ENCODE measurements around the gene SNAP47.

The SNAP47 gene

DNA sequence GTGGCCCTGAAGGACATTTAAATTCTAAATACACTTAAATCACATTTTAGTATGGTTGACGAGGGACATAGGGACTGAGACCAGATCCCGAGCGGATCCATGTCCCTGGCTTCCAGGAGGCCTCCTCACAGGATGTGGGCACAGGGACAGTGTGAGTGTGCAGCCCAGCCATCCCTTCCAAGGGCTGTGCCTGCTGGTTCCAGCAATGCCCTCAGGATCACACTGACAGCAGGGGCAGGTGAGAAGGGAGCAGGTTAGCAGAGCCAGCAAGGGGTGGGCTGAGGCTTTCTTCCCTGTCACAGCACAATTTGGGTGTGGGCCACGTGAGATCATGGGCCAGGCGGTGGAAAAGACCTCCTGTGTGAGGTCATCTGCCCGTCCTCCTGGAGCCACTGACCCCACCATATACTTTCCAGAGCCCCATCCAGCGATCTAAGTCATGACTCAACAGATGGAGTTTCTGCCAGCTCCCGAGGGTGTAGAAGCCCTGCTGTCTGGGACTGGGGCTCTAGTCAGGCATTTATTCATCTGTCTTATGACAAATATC is 43.2 kb downstream of the SNAP47 start:
- H3K4me3 Mint-ChIP-seq: no peak overlapping the region
- no peak overlapping the region for H3K27ac Mint-ChIP-seq
- TF ChIP-seq, protein P1, sequence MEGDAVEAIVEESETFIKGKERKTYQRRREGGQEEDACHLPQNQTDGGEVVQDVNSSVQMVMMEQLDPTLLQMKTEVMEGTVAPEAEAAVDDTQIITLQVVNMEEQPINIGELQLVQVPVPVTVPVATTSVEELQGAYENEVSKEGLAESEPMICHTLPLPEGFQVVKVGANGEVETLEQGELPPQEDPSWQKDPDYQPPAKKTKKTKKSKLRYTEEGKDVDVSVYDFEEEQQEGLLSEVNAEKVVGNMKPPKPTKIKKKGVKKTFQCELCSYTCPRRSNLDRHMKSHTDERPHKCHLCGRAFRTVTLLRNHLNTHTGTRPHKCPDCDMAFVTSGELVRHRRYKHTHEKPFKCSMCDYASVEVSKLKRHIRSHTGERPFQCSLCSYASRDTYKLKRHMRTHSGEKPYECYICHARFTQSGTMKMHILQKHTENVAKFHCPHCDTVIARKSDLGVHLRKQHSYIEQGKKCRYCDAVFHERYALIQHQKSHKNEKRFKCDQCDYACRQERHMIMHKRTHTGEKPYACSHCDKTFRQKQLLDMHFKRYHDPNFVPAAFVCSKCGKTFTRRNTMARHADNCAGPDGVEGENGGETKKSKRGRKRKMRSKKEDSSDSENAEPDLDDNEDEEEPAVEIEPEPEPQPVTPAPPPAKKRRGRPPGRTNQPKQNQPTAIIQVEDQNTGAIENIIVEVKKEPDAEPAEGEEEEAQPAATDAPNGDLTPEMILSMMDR (IDR thresholded peaks at IDR 0.05; ENCODE audit: unreplicated experiment in 3 of 3): no peak
- no peaks in the 10 kb centered on the region for H3K27me3 Mint-ChIP-seq (ENCODE audit: low read depth)
- no peaks in the 10 kb centered on the region for H3K9me3 Mint-ChIP-seq
- peaks cover 15% of the 10 kb centered on the region for H3K36me3 Mint-ChIP-seq (ENCODE audit: low read depth)
- H3K4me1 Mint-ChIP-seq: peaks cover 32% of the 10 kb centered on the region

DNA sequence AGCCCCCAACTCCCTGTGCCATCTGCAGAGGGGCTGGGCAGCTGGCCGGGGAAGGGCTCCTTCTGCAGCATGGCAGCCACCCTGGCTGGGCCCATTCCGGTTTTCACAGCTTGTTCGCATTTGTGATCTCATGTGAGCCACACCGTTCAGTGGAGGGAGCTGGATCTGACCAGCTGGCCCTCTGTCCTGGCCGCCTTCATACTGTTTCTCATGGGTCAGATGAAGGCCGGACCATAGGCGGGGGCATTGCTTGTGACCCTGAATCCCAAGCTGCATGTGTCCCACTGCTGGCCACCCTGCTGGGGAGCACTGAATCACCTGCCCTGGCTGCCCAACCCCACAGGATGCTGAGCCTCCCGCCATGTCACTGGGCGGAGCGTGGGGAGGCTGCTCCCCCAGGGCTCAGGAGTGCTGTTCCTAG is 43.8 kb downstream of the SNAP47 start:
- no peaks in the 10 kb centered on the region for H3K9me3 Mint-ChIP-seq
- H3K4me3 Mint-ChIP-seq: no peak overlapping the region
- no peaks in the 10 kb centered on the region for H3K27me3 Mint-ChIP-seq (ENCODE audit: low read depth)
- TF ChIP-seq, protein P1 (IDR thresholded peaks at IDR 0.05; ENCODE audit: unreplicated experiment in 3 of 3): no peak
- H3K4me1 Mint-ChIP-seq: peaks cover 29% of the 10 kb centered on the region
- H3K27ac Mint-ChIP-seq: no peak overlapping the region
- H3K36me3 Mint-ChIP-seq (ENCODE audit: low read depth): peaks cover 16% of the 10 kb centered on the region

DNA sequence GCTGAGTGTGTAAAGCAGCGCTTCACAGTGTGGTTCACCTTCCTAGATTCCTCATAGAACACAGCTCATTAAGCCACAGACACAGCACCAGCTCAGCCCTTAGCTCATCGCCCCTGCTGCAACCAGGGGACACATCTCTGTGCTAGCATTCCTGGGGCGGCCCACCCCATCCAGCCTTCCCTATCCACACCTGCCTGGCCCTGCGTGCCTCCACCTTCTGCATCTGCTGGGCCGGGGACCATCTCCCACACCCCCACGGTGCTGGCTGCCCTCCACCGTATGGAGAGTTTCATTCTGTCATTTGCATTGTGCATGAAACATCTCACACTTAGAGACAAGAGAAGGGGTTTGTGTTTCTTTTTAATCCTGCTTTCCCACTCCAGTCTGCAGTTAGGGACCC is 44.5 kb downstream of the SNAP47 start:
- Mint-ChIP-seq H3K27me3 (ENCODE audit: low read depth) (no peaks in the 10 kb centered on the region), H3K27ac (no peak overlapping the region), H3K9me3 (no peaks in the 10 kb centered on the region), H3K4me1 (peaks cover 23% of the 10 kb centered on the region), H3K4me3 (no peak overlapping the region), H3K36me3 (ENCODE audit: low read depth) (peaks cover 18% of the 10 kb centered on the region)
- TF ChIP-seq, protein P1 (IDR thresholded peaks at IDR 0.05; ENCODE audit: unreplicated experiment in 3 of 3): no peak

DNA sequence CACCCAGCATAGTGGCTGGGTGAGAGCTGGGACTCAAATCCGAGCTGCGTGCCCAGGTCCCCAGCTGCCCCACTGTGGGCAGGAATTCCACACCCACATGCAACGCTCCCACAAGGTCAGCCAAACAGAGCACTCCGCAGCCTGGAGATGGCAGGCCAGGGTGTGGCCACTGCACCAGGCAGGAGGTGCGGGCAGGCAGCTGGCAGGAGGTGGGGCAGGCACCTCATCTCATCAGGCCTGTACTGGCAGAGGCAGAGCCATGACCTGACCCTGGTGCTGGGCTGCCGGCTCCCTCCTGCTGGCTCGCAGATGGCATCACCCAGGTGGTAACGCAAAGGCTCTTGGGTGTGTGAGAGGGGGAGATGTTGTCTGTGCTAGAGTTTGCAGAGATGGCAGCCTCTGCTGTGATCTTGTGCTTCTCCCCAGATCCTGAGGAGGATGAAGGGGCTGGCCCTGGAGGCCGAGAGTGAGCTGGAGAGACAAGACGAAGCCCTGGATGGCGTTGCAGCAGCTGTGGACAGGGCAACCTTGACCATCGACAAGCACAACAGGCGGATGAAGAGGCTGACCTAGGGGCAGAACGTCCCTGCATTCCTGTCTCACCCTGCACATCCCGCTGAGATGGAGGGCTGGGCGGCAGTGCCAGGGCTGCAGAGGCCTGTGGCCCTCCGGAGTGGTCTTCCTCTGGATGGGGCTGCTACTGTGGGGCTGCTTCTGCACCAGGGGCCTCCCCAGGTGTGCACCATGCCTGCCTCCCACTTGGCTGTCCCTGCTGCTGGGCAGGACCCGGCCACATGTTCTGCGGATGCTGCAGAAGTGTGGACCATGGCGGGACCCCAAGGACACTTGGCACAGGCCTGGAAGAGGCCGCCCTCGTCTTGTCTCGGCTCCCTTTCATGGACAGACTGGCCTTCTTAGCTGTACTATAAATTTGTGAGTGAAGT is 45.1 kb downstream of the SNAP47 start:
- TF ChIP-seq, protein P1 (IDR thresholded peaks at IDR 0.05; ENCODE audit: unreplicated experiment in 3 of 3): no peak
- Mint-ChIP-seq H3K27ac (no peak overlapping the region), H3K36me3 (ENCODE audit: low read depth) (peaks cover 18% of the 10 kb centered on the region), H3K27me3 (ENCODE audit: low read depth) (no peaks in the 10 kb centered on the region), H3K4me3 (no peak overlapping the region), H3K4me1 (peaks cover 16% of the 10 kb centered on the region), H3K9me3 (no peaks in the 10 kb centered on the region)

DNA sequence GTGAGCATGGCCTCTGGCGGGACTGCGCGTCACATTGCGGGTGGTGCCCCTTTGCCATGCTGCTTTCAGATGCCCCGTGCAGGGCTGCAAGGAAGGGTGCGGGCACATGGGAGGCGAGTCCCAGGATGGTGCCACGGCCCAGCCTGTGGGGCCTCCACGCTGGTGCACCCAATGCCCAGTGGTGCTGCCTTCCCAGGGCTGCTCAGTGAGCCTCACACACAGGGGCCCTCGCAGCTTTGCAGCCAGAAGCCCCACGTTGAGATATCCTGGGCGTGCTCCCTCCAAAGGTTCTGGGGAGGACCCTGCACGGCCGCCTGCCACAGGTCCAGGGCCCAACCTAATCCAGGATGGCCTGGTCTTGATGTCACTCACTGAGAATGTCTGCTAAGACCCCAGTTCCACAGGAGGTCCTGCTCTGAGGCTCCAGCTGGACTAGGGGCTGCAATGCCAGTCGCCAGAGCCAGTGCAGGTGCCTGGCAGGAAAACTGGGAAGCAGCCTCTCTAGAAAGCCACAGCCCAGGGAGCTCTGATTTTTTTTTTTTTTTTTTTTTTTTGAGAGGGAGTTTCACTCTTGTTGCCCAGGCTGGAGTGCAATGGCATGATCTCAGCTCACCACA is 46.2 kb downstream of the SNAP47 start:
- no peak overlapping the region for H3K27ac Mint-ChIP-seq
- H3K9me3 Mint-ChIP-seq: no peaks in the 10 kb centered on the region
- peaks cover 7% of the 10 kb centered on the region for H3K27me3 Mint-ChIP-seq (ENCODE audit: low read depth)
- H3K4me3 Mint-ChIP-seq: no peak overlapping the region
- peaks cover 11% of the 10 kb centered on the region for H3K4me1 Mint-ChIP-seq
- H3K36me3 Mint-ChIP-seq (ENCODE audit: low read depth): peaks cover 18% of the 10 kb centered on the region
- TF ChIP-seq, protein P1 (IDR thresholded peaks at IDR 0.05; ENCODE audit: unreplicated experiment in 3 of 3): no peak

All from nephron (organoid).